ENCODE results near the gene SFSWAP.
"Not testable (repeated sequence)": the region's sequence is repeated elsewhere in the genome, so short reads cannot be mapped to it uniquely, and the experiment has no call there.

SFSWAP gene

DNA sequence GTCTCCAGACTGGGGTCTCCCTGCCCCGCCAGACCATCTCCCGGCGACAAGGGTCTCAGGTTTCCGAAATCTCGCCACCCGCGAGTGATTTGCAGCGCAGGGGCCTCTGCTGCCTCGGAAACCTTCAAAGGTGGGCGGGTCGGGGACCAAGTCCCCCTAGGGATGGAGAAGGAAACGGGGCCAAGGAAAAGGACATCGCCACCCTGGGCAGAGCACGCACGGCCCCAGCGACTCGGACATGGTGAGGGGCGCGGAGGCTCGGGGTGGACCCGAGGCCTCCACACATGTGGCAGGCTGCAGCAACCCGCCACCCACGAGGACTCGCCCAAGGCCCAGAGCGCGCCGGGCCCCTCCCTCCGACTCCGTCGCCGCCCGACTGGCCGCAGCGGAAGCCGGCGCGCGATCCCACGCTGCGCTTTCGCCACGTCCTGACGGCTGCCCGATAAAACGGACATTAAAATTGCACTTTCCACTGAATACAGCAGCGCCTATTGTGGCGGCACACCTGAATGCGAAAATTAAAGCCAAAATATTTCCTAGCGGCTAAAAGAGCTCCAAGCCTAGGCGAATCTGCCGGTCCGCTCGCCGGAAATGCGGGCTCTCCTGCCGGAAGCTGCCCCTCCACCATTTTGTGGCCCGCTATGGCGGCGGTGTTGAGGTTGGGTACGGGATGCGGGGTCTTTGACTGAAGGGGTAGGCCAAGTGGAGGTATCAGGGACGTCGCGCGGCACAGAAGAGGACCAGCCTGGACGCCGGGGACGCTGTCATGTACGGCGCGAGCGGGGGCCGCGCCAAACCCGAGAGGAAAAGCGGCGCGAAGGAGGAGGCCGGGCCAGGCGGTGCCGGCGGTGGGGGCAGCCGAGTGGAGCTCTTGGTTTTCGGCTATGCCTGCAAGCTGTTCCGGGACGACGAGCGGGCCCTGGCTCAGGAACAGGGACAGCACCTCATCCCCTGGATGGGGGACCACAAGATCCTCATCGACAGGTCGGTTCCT, at the start of gene SFSWAP:
SFSWAP (plus strand) TSS at position 627 of the 994 bp plus-strand sequence; CDS start at position 767, 140 bp downstream.
- Histone ChIP-seq H3K4me1 (ENCODE audit: insufficient read depth, low read length) (0 out of 2 replicates have a peak, but pooled peaks cover 5% of the 10 kb centered on the region), H3K9me3 (ENCODE audit: insufficient read depth, low read depth, low read length) (no peaks in the 10 kb centered on the region), H3K27ac (ENCODE audit: low read length) (peak within 1 kb of the TSS; percentile 89), H3K4me3 (ENCODE audit: low read length) (peak within 1 kb of the TSS; percentile 99), H3K36me3 (ENCODE audit: insufficient read depth, low read depth, low read length) (peaks cover 23% of the 10 kb centered on the region), H3K9ac (ENCODE audit: low read depth, low read length) (peak within 1 kb of the TSS; percentile 95), H3K27me3 (ENCODE audit: insufficient read depth, low read length) (no peaks in the 10 kb centered on the region)

DNA sequence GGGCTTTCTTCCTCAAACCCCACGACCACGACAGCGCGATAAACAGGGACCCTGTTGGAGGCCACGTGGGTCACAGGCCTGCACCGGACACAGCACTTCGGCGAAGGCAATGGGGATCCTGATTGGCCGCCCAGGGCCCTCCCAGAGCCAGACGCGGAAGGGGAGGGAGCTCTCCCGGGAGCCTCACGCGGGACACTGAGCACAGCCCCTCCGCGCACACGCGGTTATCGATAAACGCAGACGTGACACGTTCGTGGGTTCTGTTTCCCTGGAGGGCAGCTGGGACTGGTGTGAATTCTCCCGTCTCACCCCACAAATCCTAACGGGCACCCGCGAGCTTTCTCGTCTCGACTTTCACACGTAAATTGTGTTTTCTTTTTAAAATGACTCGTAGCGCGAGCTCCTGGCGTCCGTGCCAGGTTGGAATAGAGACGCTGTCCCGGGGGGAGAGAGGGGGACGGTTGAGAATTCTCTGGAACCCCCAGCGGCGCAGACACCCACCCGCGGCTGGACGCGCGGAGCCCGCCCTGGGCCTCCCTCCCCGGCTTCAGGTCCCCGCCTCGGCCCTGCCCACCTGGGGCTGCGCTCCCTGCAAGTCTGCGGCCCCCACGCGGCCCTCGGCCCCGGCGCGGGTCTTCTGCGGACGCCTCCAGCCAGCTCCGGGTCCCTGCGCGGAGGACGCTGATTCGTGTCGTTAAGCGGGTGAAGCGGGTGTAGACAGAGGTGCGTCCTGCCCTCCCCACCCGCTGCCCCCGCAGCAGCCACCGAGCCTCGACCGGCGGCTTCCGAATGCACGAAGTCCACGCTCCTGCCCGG, 49.5 kb upstream of the SFSWAP start:
- not testable (repeated sequence) for H3K9ac ChIP-seq (ENCODE audit: low read depth, low read length); H3K4me1 ChIP-seq (ENCODE audit: insufficient read depth, low read length); H3K9me3 ChIP-seq (ENCODE audit: insufficient read depth, low read depth, low read length); H3K4me3 ChIP-seq (ENCODE audit: low read length); H3K36me3 ChIP-seq (ENCODE audit: insufficient read depth, low read depth, low read length); H3K27me3 ChIP-seq (ENCODE audit: insufficient read depth, low read length); H3K27ac ChIP-seq (ENCODE audit: low read length)

DNA sequence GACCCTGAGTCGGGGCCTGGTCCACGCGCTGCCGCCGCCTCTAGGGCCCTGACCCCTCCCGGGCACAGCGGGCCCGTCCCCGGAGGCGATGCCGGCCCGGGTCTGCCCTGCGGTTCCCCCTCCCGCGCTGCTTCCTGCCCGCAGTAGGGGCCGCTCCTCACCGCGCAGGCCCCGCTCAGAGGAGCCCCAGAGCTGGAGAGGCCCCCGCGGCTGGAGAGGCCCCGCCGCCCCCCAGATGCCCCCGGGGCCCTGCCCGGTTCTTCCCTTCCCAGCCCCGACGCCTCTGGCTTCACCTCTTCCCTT, 49.0 kb upstream of the SFSWAP start:
- H3K4me1 ChIP-seq (ENCODE audit: insufficient read depth, low read length); H3K9me3 ChIP-seq (ENCODE audit: insufficient read depth, low read depth, low read length); H3K27me3 ChIP-seq (ENCODE audit: insufficient read depth, low read length); H3K27ac ChIP-seq (ENCODE audit: low read length); H3K9ac ChIP-seq (ENCODE audit: low read depth, low read length); H3K4me3 ChIP-seq (ENCODE audit: low read length); H3K36me3 ChIP-seq (ENCODE audit: insufficient read depth, low read depth, low read length): not testable (repeated sequence)

DNA sequence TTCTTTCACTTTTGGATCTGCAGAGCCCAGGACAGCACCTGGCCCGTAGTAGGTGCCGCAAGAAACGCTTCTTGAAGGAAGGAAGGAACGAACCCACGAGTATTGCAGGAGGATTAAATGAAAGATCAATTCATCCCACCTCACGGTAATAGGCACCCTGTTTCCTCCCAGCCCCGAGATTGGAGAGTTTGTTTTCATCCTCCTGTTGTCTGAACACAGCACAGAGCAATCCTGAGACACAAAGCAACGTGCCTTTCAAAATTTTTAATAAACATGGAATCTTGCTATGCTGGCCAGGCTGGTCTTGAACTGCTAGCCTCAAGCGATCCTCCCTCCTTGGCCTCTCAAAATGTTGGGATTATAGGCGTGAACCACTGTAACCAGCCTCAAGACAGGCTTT, 48.5 kb upstream of the SFSWAP start:
- H3K27me3 ChIP-seq (ENCODE audit: insufficient read depth, low read length); H3K4me1 ChIP-seq (ENCODE audit: insufficient read depth, low read length); H3K36me3 ChIP-seq (ENCODE audit: insufficient read depth, low read depth, low read length); H3K9me3 ChIP-seq (ENCODE audit: insufficient read depth, low read depth, low read length); H3K27ac ChIP-seq (ENCODE audit: low read length); H3K4me3 ChIP-seq (ENCODE audit: low read length); H3K9ac ChIP-seq (ENCODE audit: low read depth, low read length): not testable (repeated sequence)

DNA sequence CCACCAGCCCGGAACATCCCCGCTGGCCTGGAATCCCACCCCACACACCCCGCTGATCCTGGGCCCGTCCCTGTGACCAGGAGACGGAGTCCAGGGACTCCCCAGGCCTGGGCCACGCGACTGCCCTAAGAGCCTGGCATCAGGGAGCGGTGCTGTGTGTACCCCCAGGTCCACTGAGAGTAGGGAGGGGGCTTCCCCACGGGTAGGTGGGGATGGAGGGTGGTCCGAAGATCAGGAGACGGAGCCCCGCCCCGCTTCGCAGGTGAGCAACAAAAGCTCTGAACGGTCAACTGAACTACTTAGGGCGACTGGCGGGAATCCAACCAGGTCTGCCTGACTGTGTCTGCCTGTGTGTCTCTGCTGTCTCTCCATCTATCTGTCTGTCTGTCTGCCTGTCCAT, 45.2 kb upstream of the SFSWAP start:
- not testable (repeated sequence) for H3K36me3 ChIP-seq (ENCODE audit: insufficient read depth, low read depth, low read length); H3K27ac ChIP-seq (ENCODE audit: low read length); H3K9ac ChIP-seq (ENCODE audit: low read depth, low read length); H3K4me3 ChIP-seq (ENCODE audit: low read length); H3K27me3 ChIP-seq (ENCODE audit: insufficient read depth, low read length); H3K4me1 ChIP-seq (ENCODE audit: insufficient read depth, low read length); H3K9me3 ChIP-seq (ENCODE audit: insufficient read depth, low read depth, low read length)

DNA sequence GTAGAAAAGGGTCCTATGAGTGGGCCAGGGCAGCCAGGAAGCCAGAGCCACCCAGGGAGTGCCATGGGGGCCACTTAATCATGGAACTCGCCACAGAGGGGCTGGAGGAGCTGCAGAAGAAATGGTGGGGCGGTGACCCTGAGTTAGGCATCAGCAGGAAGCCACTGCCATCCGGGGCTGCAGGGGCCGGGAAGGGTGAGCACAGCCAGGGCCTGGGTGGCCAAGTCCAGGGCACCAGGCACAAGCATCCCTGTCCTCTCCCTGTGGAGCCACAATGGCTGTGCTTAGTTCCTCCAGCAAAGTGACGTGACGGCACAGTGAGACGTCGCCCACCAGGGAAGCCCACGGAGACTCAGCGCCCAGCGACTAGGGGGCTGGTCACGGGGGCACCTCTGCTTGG, 44.4 kb upstream of the SFSWAP start:
- H3K36me3 ChIP-seq (ENCODE audit: insufficient read depth, low read depth, low read length); H3K27me3 ChIP-seq (ENCODE audit: insufficient read depth, low read length); H3K4me3 ChIP-seq (ENCODE audit: low read length); H3K9me3 ChIP-seq (ENCODE audit: insufficient read depth, low read depth, low read length); H3K4me1 ChIP-seq (ENCODE audit: insufficient read depth, low read length); H3K9ac ChIP-seq (ENCODE audit: low read depth, low read length); H3K27ac ChIP-seq (ENCODE audit: low read length): not testable (repeated sequence)

DNA sequence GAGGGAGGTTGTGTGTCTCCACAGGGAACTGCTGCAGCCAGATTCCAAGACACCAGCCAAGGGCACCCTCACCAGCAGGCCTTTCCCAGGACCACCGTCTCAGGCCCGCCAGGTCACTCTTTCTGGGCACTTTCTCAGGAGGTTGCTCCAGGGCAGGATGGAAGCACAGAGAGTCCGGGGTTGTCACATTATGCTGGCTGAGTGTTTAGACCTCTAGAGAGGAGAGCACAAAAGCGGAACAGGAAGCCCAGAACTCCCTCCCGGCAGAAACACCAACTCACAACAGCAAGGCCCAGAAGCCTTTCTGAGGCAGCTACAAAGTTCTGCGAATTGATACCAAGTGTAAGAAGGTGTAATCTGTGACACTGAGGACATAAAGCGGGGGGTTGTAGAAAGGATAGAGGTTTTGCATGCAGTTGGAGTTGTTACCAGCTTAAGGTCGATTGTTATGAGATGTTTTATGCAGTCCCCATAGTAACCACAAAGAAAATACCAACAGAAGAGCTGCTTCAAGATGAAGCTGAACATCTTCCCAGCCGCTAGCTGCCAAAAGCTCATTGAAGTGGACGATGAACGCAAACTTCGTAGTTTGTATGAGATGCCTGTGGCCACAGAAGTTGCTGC, 43.8 kb upstream of the SFSWAP start:
- not testable (repeated sequence) for H3K4me1 ChIP-seq (ENCODE audit: insufficient read depth, low read length); H3K36me3 ChIP-seq (ENCODE audit: insufficient read depth, low read depth, low read length); H3K27me3 ChIP-seq (ENCODE audit: insufficient read depth, low read length); H3K9ac ChIP-seq (ENCODE audit: low read depth, low read length); H3K9me3 ChIP-seq (ENCODE audit: insufficient read depth, low read depth, low read length); H3K27ac ChIP-seq (ENCODE audit: low read length); H3K4me3 ChIP-seq (ENCODE audit: low read length)

DNA sequence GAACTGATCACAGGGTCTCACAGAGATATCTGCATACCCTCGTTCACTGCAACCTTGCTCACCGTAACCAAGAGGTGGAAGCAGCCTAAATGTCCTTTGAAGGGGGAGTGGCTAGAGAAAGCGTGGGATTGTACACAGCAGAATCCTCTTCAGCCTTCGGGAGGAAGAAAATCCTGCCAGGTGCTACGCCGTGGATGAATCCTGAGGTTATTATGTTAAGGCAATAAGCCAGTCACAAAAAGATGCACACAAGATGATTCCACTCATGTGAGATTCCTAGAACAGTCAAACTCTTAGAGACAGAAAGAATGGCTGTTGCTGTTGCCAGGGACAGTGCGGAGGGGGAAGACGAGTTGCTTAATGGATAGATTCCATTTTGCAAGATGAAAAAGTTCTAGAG, 39.6 kb upstream of the SFSWAP start:
- peaks cover 5% of the 10 kb centered on the region; the same call in 1 of the 2 replicates for H3K9me3 ChIP-seq (ENCODE audit: insufficient read depth, low read depth, low read length)
- no peaks in the 10 kb centered on the region for H3K4me1 ChIP-seq (ENCODE audit: insufficient read depth, low read length)
- H3K4me3 ChIP-seq (ENCODE audit: low read length): no peak overlapping the region
- no peaks in the 10 kb centered on the region for H3K27me3 ChIP-seq (ENCODE audit: insufficient read depth, low read length)
- no peak overlapping the region for H3K9ac ChIP-seq (ENCODE audit: low read depth, low read length)
- H3K36me3 ChIP-seq (ENCODE audit: insufficient read depth, low read depth, low read length): no peaks in the 10 kb centered on the region
- H3K27ac ChIP-seq (ENCODE audit: low read length): no peak overlapping the region

DNA sequence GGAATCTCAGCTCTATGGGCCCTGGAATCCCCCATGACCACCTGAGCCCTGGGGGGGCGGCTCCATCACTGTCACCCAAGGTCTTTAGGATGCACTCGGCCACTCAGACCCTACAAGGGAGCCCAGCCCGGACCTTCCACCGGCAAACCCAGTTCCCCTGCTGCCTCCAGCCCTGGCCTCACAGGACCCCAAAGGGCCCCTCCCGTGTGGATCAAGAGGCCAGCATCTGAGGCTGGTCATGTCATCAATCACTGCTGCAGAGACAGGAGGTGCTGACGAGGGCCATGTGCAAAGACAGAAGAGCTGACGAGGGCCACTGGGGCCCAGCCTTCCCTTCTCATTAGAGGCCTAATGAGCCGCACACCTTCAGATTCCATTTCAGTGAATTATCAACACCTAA, 39.0 kb upstream of the SFSWAP start:
- Histone ChIP-seq H3K4me3 (ENCODE audit: low read length) (no peak overlapping the region), H3K36me3 (ENCODE audit: insufficient read depth, low read depth, low read length) (no peaks in the 10 kb centered on the region), H3K27ac (ENCODE audit: low read length) (no peak overlapping the region), H3K9me3 (ENCODE audit: insufficient read depth, low read depth, low read length) (peaks cover 5% of the 10 kb centered on the region; the same call in 1 of the 2 replicates), H3K4me1 (ENCODE audit: insufficient read depth, low read length) (no peaks in the 10 kb centered on the region), H3K9ac (ENCODE audit: low read depth, low read length) (no peak overlapping the region), H3K27me3 (ENCODE audit: insufficient read depth, low read length) (no peaks in the 10 kb centered on the region)

DNA sequence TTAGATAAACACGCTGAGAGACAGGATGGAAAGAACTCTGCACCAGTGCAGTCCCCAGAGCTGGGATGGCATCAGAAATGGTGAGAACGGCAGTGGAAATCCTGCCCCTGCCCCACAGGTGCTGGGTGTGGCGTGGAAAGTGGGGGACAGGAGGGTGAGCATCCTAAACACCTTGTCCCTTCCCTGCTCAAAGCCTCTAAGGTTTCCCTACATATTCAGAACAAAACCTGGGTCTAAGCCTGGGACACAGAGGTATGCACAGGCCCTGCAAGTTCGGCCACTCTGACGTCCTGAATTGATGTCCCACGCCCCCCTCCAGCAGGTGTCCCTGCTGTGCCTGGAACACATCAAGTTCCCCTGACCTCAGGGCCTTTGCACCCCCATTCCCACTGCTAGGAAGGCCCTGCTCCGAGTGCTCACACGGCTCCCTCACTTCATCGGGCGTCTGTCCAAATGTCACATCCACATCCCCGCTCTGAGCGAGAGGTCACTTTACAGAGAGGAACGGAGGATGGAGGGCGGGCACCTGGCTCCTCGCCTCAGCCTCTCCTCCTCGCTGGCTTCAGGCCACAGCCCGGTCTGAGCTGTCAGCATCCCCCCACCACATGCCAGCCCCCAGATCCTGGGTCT, 38.5 kb upstream of the SFSWAP start:
- Histone ChIP-seq H3K36me3 (ENCODE audit: insufficient read depth, low read depth, low read length) (no peaks in the 10 kb centered on the region), H3K4me3 (ENCODE audit: low read length) (no peak overlapping the region), H3K27me3 (ENCODE audit: insufficient read depth, low read length) (no peaks in the 10 kb centered on the region), H3K9me3 (ENCODE audit: insufficient read depth, low read depth, low read length) (peaks cover 5% of the 10 kb centered on the region; the same call in 1 of the 2 replicates), H3K4me1 (ENCODE audit: insufficient read depth, low read length) (no peaks in the 10 kb centered on the region), H3K9ac (ENCODE audit: low read depth, low read length) (no peak overlapping the region), H3K27ac (ENCODE audit: low read length) (no peak overlapping the region)

Data from iPS-20b (cell line).